ENCODE measurements around the gene CEP78.

The CEP78 gene

GRCh38 chr9:78311075-78311474, 75.2 kb downstream of the CEP78 start:
- 94% methylated on average over 5 of the region's 5 CpGs for WGBS

GRCh38 chr9:78311886-78312524, 76.1 kb downstream of the CEP78 start:
- no peaks in the 10 kb centered on the region for H3K9me3 ChIP-seq (ENCODE audit: insufficient read depth, low read depth, low read length)
- peaks cover 97% of the 10 kb centered on the region for H3K36me3 ChIP-seq (ENCODE audit: insufficient read depth, low read length)
- no peaks in the 10 kb centered on the region for H3K27me3 ChIP-seq (ENCODE audit: insufficient read depth, low read length)
- H3K27ac ChIP-seq (ENCODE audit: low read depth, low read length): no peak overlapping the region
- no peaks in the 10 kb centered on the region for H3K4me1 ChIP-seq (ENCODE audit: insufficient read depth, low read length)
- 93% methylated on average over 7 of the region's 9 CpGs for WGBS
- H3K9ac ChIP-seq (ENCODE audit: low read depth, low read length): no peak overlapping the region
- H3K4me3 ChIP-seq (ENCODE audit: low read length): no peak overlapping the region

More at GRCh38 chr9:78311075-78311474, 75.2 kb downstream of the CEP78 start:
- no peaks in the 10 kb centered on the region for H3K9me3 ChIP-seq (ENCODE audit: insufficient read depth, low read depth, low read length)
- no peaks in the 10 kb centered on the region for H3K4me1 ChIP-seq (ENCODE audit: insufficient read depth, low read length)
- no peak overlapping the region for H3K9ac ChIP-seq (ENCODE audit: low read depth, low read length)
- no peak overlapping the region for H3K27ac ChIP-seq (ENCODE audit: low read depth, low read length)
- H3K36me3 ChIP-seq (ENCODE audit: insufficient read depth, low read length): peaks cover 97% of the 10 kb centered on the region
- no peak overlapping the region for H3K4me3 ChIP-seq (ENCODE audit: low read length)
- no peaks in the 10 kb centered on the region for H3K27me3 ChIP-seq (ENCODE audit: insufficient read depth, low read length)

- Histone ChIP-seq H3K9me3 (ENCODE audit: insufficient read depth, low read depth, low read length) (no peaks in the 10 kb centered on the region), H3K27me3 (ENCODE audit: insufficient read depth, low read length) (no peaks in the 10 kb centered on the region), H3K27ac (ENCODE audit: low read depth, low read length) (no peak overlapping the region), H3K4me3 (ENCODE audit: low read length) (no peak overlapping the region), H3K36me3 (ENCODE audit: insufficient read depth, low read length) (peaks cover 97% of the 10 kb centered on the region), H3K4me1 (ENCODE audit: insufficient read depth, low read length) (no peaks in the 10 kb centered on the region), H3K9ac (ENCODE audit: low read depth, low read length) (no peak overlapping the region)
- WGBS: 94% methylated on average over 5 of the region's 5 CpGs
Measured at GRCh38 chr9:78314550-78314949, 78.7 kb downstream of the CEP78 start.

- 98% methylated on average over 8 of the region's 8 CpGs for WGBS
- Histone ChIP-seq H3K9me3 (ENCODE audit: insufficient read depth, low read depth, low read length) (no peaks in the 10 kb centered on the region), H3K27me3 (ENCODE audit: insufficient read depth, low read length) (no peaks in the 10 kb centered on the region), H3K4me1 (ENCODE audit: insufficient read depth, low read length) (no peaks in the 10 kb centered on the region), H3K36me3 (ENCODE audit: insufficient read depth, low read length) (peaks cover 97% of the 10 kb centered on the region), H3K4me3 (ENCODE audit: low read length) (no peak overlapping the region), H3K9ac (ENCODE audit: low read depth, low read length) (no peak overlapping the region), H3K27ac (ENCODE audit: low read depth, low read length) (no peak overlapping the region)
Measured at GRCh38 chr9:78314953-78315870, 79.3 kb downstream of the CEP78 start.

DNA sequence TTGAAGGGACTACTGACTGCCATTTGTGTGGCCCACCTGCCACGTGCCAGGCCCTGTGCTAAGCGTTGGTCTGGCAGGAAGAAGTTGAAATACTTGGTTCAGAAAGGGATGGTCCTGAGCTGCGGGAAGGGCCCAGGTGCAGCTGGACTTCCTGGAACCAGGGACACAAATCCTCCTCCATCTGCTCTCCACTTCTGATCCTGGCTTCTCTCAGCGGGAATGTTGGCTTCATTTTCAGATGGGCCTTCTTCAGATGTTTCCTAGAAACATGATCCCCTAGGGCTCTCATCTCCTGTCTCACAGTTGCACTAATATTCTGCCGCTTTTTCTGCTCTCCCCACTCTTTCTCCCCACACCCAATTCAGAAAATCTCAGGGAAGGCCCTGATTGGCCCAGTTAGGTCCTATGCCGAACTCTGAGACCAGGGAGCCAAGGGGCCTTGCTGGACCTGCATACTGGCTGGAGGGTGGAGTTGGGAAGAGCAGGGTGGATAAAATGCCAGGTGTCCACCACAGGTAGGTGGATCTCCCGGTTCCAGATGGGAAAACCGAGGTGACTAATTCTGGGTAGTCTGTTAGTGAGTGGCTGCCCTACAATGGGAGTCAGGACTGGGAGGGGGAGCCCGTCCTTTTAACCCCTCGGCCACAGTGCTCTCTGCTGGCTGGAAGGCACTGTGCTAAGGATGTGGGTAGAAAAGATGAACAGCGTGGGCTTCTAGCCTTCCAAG, 80.5 kb downstream of the CEP78 start:
- no peak overlapping the region for H3K9ac ChIP-seq (ENCODE audit: low read depth, low read length)
- no peaks in the 10 kb centered on the region for H3K27me3 ChIP-seq (ENCODE audit: insufficient read depth, low read length)
- peaks cover 97% of the 10 kb centered on the region for H3K36me3 ChIP-seq (ENCODE audit: insufficient read depth, low read length)
- no peaks in the 10 kb centered on the region for H3K9me3 ChIP-seq (ENCODE audit: insufficient read depth, low read depth, low read length)
- no peak overlapping the region for H3K4me3 ChIP-seq (ENCODE audit: low read length)
- WGBS: 90% methylated on average over 11 of the region's 11 CpGs
- H3K27ac ChIP-seq (ENCODE audit: low read depth, low read length): no peak overlapping the region; the same call in 1 of the 2 replicates
- no peaks in the 10 kb centered on the region for H3K4me1 ChIP-seq (ENCODE audit: insufficient read depth, low read length)

DNA sequence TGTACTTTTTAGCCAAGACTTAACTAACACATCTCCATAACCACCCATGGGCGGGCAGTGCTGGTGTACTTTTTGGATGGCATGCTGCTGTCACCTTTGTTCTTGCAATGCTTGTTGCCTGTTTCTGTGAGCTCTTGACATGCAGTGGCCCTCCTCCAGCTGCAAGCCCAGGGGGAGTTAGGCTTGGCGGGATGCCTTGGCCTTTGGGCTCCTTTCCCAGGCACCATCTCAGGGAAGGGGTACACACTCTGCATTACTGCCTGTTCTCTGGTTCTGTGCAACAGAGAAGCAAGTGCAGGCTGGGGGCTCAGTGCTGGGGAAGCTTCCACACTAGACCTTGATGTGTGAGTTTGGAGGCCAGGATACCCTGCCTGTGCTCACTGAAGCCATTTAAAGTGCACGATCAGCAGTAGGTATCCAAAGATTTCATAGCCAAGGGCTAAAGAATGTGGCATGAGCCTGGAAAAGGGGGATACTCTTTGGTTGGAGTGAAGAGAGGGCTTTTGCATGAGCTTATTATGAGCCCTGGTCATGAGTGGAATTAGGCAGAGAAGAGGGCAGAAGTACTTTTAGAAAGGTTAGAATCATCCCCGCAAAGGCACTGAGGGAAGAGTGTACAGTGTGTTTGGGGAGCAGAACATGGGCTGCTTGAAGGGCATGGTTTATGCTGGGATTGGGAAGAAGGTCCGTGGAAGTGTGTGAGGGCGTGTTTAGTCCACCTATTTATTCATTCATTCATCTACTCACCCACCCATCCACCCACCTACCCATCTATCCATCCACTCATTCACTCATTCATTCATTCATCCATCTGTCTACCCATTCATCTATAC, 83.5 kb downstream of the CEP78 start:
- 87% methylated on average over 6 of the region's 6 CpGs for WGBS
- Histone ChIP-seq H3K36me3 (ENCODE audit: insufficient read depth, low read length) (peaks cover 100% of the 10 kb centered on the region), H3K27ac (ENCODE audit: low read depth, low read length) (no peak overlapping the region), H3K4me1 (ENCODE audit: insufficient read depth, low read length) (no peaks in the 10 kb centered on the region), H3K9me3 (ENCODE audit: insufficient read depth, low read depth, low read length) (no peaks in the 10 kb centered on the region), H3K4me3 (ENCODE audit: low read length) (no peak overlapping the region), H3K27me3 (ENCODE audit: insufficient read depth, low read length) (no peaks in the 10 kb centered on the region), H3K9ac (ENCODE audit: low read depth, low read length) (no peak overlapping the region)

- Histone ChIP-seq H3K36me3 (ENCODE audit: insufficient read depth, low read length) (peaks cover 100% of the 10 kb centered on the region), H3K27ac (ENCODE audit: low read depth, low read length) (no peak overlapping the region), H3K27me3 (ENCODE audit: insufficient read depth, low read length) (no peaks in the 10 kb centered on the region), H3K9ac (ENCODE audit: low read depth, low read length) (no peak overlapping the region), H3K4me3 (ENCODE audit: low read length) (no peak overlapping the region), H3K9me3 (ENCODE audit: insufficient read depth, low read depth, low read length) (no peaks in the 10 kb centered on the region), H3K4me1 (ENCODE audit: insufficient read depth, low read length) (no peaks in the 10 kb centered on the region)
- WGBS: 91% methylated on average over 4 of the region's 4 CpGs
Measured at GRCh38 chr9:78320030-78320693, 84.3 kb downstream of the CEP78 start.

GRCh38 chr9:78320875-78321496, 85.1 kb downstream of the CEP78 start:
- H3K9ac ChIP-seq (ENCODE audit: low read depth, low read length): no peak overlapping the region
- H3K9me3 ChIP-seq (ENCODE audit: insufficient read depth, low read depth, low read length): 0 out of 2 replicates have a peak, but pooled peaks cover 5% of the 10 kb centered on the region
- H3K4me3 ChIP-seq (ENCODE audit: low read length): no peak overlapping the region
- peaks cover 100% of the 10 kb centered on the region for H3K36me3 ChIP-seq (ENCODE audit: insufficient read depth, low read length)
- H3K4me1 ChIP-seq (ENCODE audit: insufficient read depth, low read length): no peaks in the 10 kb centered on the region
- no peaks in the 10 kb centered on the region for H3K27me3 ChIP-seq (ENCODE audit: insufficient read depth, low read length)
- 93% methylated on average over 4 of the region's 4 CpGs for WGBS
- H3K27ac ChIP-seq (ENCODE audit: low read depth, low read length): no peak overlapping the region

- H3K27ac ChIP-seq (ENCODE audit: low read depth, low read length): no peak overlapping the region
- WGBS: 95% methylated on average over 7 of the region's 7 CpGs
- H3K9me3 ChIP-seq (ENCODE audit: insufficient read depth, low read depth, low read length): 0 out of 2 replicates have a peak, but pooled peaks cover 8% of the 10 kb centered on the region
- H3K9ac ChIP-seq (ENCODE audit: low read depth, low read length): no peak overlapping the region
- H3K27me3 ChIP-seq (ENCODE audit: insufficient read depth, low read length): no peaks in the 10 kb centered on the region
- H3K4me3 ChIP-seq (ENCODE audit: low read length): no peak overlapping the region
- H3K36me3 ChIP-seq (ENCODE audit: insufficient read depth, low read length): peaks cover 100% of the 10 kb centered on the region
- H3K4me1 ChIP-seq (ENCODE audit: insufficient read depth, low read length): no peaks in the 10 kb centered on the region
Measured at GRCh38 chr9:78321505-78321904, 85.6 kb downstream of the CEP78 start.
